C4-2B (cell line): ENCODE data around the gene ZGPAT.

Experiments
- ZFX ChIP-seq: fragments of 450-650 bp; IDR thresholded peaks from 2 replicates; pipeline ENCODE4 v1.6.1; 2017
- TF ChIP-seq, protein P1 (sequence below): fragments of 450-650 bp; conservative IDR thresholded peaks from 2 replicates; pipeline ENCODE4 v1.5.1; 2017; ENCODE audit warnings: mild to moderate bottlenecking

DNA sequence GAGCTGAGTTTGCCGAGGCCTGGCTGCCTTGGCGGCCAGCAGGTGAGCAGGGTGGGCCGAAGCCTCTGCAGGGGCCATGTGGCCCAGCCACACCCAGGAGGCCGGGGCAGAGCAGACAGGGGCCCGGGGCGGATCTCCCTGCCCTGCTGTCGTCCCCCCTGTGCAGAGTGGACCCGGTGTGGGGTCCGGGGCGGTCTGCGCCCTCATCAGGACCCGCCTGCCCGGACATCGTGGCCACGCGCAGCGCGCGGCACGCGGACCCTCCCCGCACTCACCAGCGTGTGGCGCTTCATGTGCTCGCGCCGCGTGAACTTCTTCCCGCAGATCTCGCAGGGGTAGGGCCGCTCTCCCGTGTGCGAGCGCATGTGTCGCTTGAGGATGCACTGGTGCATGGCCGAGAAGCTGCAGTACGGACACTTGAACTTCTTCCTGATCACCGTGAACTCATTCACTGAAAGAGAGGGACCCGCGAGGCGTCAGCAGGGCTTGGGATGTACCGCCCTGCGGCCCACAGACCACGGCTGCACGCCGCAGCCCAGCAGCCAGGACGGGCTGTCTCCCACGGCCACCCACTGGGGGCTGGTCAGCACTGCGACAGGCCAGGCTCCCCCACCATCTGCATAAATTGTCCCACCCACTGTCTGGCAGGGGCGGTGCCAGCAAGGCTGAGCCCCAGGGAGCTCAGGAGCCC, 44.7 kb downstream of the ZGPAT start:
- TF ChIP-seq, protein P1, sequence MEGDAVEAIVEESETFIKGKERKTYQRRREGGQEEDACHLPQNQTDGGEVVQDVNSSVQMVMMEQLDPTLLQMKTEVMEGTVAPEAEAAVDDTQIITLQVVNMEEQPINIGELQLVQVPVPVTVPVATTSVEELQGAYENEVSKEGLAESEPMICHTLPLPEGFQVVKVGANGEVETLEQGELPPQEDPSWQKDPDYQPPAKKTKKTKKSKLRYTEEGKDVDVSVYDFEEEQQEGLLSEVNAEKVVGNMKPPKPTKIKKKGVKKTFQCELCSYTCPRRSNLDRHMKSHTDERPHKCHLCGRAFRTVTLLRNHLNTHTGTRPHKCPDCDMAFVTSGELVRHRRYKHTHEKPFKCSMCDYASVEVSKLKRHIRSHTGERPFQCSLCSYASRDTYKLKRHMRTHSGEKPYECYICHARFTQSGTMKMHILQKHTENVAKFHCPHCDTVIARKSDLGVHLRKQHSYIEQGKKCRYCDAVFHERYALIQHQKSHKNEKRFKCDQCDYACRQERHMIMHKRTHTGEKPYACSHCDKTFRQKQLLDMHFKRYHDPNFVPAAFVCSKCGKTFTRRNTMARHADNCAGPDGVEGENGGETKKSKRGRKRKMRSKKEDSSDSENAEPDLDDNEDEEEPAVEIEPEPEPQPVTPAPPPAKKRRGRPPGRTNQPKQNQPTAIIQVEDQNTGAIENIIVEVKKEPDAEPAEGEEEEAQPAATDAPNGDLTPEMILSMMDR = no peak
- no peak for TF ChIP-seq ZFX
